Neural cell (in vitro differentiated cells): Measurements from ENCODE around the gene KDM4C.

Experiments
- CTCF ChIP-seq: fragments of 450-650 bp; IDR thresholded peaks from 2 replicates; pipeline ENCODE4 v1.5.1; 2014; ENCODE audit warnings: antibody characterized with exemption, mild to moderate bottlenecking, moderate library complexity; ENCODE audit not compliant: poor library complexity, severe bottlenecking
- EZH2 ChIP-seq: fragments of 200-600, 300-800 bp; shearing (Covaris generic), sonication (generic); IDR thresholded peaks from 2 replicates; pipeline ENCODE4 v1.6.1; 2014; ENCODE audit warnings: antibody characterized with exemption, low read length, borderline replicate concordance, mild to moderate bottlenecking; ENCODE audit not compliant: insufficient read depth, poor library complexity, severe bottlenecking
- POLR2AphosphoS5 ChIP-seq: IDR thresholded peaks from 2 replicates; pipeline ENCODE4 v1.6.1; 2012

GRCh38 chr9:7153134-7153533 lies 395.4 kb downstream of the KDM4C start:
- no peak for TF ChIP-seq EZH2
- TF ChIP-seq CTCF, result no peak
- no peak for TF ChIP-seq POLR2AphosphoS5
